HG03378 (cell line): ENCODE results near the gene C1QTNF7.

Source experiments
- ATAC-seq: cut with Tn5 transposase; IDR thresholded peaks from one replicate; pipeline ENCODE4 v1.9.1; 2021; ENCODE audit warnings: mild to moderate bottlenecking, moderate library complexity; ENCODE audit not compliant: unreplicated experiment

Gene C1QTNF7

DNA sequence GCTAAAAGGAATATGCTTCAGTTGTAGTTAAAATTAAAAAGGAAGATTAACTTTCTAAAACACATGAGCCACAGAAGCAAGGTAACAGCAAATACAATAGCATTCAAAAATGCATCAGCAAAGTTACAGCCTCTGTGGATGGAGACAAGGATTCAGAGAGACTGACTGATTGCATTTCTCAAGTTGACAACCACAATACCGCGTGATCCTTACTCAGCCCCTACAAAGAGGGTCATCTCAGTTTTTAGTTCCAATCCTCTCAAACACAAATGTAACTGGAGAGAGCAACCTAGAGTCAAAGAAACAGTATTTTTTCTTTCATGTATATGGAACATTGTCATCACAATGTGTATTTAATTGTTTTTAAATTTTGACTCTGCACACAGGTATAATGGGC lies 14.2 kb upstream of the C1QTNF7 start:
- no peak for ATAC-seq

- ATAC-seq: no peak
Observed at GRCh38 chr4:15414551-15415091, 13.2 kb upstream of the C1QTNF7 start.

DNA sequence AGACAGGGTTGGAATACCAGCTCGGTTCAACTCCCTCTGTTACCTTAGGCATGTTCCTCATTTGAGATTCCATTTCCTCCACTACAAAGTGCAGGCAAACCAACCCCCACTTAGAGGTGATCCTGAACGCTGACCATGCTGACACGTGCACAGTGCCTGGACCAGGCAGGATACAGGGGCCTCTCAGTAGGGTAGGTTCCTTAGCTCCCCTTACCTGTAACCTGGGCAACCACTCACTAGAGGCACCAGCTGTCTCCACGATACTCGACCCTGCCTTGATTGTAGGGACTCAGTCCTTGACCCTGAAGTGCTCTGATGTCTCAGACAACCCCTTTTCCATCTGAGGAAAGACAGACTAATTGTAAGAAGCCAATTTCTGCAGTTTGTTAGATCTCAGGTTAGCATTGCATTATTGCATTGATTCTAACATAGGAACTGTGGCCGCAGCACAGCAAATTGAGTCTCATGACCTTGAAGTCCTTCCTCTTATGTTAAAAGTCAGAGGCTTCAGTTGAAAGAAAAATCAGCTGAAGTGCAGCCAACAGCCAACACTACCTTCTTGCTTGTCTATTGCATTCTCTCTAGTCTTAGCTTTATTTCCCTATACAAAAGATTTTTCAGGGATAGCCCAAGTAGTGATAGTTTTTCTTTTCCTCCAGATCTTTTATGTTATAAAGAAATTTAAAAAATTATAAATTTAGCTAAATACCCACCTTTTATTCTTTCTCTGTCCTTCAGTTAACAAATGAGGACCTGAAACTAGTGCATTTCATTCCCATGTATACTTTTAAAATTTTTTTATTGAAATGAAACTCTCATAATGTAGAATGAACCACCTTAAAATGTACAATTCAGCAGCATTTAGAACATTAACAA lies 11.2 kb upstream of the C1QTNF7 start:
- ATAC-seq: no peak

DNA sequence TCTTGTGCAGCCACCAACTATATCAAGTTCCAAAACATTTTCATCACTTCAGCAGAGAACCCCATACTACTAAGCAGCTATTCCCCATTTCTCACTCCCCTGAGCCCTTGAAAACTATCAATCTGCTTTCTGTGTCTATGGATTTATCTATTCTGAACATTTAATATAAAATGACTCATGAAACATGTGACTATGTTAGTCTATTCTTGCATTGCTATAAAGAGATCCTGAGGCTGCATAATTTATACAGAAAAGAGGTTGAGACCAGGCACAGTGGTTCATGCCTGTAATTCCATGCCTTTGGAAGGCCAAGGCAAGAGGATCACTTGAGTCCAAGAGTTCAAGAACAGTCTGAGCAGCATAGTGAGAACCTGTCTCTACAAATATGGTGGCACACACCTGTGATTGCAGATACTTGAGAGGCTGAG lies 10.6 kb upstream of the C1QTNF7 start:
- no peak for ATAC-seq

GRCh38 chr4:15418956-15419355 lies 8.9 kb upstream of the C1QTNF7 start:
- no peak for ATAC-seq

GRCh38 chr4:15420642-15421041 lies 7.2 kb upstream of the C1QTNF7 start:
- no peak for ATAC-seq

DNA sequence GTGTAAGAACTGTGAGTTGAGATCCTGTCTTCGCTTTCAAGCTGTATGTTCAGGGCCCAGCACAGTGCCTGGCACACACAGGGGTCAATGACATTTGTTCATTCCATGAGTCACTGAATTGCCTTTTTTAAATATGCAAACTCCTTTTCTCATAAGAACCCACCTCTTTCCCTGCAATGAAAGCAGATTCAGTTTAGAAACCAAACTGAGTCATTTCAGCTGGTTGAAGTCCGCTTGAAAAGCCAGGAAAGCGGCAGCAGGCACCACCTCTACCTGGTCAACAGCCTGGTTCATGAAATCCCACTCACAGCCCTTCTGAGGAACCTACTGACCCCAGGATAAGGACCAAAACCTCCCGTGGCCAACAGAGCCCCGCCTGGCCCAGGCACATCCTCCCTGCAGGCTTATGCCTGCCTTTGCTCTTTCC lies 4.5 kb upstream of the C1QTNF7 start:
- ATAC-seq: no peak

GRCh38 chr4:15425520-15425919 lies 2.3 kb upstream of the C1QTNF7 start:
- ATAC-seq: no peak

- no peak for ATAC-seq
Observed at GRCh38 chr4:15427161-15427560, 672 bp upstream of the C1QTNF7 start.

- no peak for ATAC-seq
Observed at GRCh38 chr4:15428611-15429010, 778 bp downstream of the C1QTNF7 start.

DNA sequence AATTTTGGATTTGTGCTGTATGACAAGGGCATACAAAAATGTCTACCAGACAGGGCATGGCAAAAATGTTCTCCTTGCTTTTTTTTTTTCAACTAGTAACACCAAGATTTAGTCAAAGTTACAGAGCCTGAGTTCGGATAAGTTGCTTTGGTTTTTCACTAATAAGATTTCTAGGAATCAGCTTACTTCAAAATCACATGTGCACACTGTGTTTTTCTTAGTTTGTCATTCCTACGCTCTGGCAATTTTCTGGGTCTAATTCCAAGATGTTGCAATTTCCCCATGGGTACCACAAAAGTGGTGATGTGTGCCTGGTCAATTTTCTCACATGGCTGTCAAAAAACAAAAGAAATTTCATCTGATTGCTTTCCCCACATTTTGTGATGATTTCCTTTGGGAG lies 6.3 kb downstream of the C1QTNF7 start:
- ATAC-seq: no peak

DNA sequence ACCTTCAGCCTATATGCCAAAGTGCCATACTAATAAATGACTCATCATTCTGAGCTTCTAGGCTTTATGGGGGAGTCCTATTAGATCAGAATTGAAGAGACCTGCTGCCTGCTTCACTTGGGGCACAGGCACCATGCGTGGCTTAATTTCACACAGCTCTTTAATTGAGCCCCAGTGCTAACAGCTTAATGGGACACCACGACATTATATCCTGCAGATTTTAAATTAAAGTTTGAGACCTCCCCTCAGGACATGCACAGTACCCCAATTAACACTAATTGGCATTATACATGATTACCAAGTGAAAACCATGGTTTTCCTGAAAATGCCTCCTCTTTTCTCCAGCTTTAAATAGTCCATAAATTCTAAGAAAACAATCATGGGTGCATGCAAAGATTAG lies 6.8 kb downstream of the C1QTNF7 start:
- ATAC-seq: no peak

DNA sequence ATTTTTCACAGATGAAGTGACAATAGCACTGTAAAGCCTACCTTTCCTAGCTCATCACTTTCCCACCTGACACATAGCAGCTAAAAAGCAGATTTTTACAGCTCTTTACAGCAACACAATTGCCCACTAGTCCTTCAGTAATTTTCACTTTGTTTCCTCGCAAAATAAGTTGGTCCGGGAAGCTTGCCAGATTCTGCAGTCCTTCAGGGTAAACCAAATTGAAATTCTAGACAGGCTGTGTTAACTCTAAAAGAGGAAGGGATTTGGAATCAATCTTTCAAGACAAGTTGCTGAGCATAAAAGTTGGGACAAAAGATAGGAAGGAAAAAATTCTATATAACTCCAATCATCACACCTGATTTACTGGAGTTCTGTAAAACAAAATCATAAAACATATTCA lies 8.7 kb downstream of the C1QTNF7 start:
- no peak for ATAC-seq

DNA sequence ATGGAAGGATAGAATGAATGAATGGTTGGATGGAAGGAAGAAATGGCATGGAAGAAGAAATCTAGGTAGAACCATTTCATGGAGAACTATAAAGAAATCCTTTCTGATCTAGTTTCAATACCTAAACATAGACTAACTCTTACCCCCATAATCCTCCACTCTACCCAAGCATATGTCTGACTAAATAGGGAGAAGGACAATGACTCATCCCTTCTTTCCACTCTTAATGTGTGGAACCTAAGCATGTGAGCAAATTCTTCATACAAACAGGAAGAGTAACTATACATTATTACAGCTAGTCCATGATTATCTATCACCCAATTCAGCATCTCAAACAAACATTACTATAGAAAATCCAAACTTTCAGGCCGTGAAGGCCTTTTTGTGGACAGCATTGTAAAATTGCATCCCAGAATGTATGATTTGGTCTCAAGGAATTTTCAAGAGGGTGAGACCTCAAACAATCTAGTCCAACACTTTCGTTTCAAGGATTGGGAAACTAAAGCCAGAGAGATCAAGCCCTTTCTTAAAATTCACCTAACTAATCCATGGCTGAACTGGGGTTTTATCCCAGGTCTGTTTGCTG lies 11.2 kb downstream of the C1QTNF7 start:
- no peak for ATAC-seq

DNA sequence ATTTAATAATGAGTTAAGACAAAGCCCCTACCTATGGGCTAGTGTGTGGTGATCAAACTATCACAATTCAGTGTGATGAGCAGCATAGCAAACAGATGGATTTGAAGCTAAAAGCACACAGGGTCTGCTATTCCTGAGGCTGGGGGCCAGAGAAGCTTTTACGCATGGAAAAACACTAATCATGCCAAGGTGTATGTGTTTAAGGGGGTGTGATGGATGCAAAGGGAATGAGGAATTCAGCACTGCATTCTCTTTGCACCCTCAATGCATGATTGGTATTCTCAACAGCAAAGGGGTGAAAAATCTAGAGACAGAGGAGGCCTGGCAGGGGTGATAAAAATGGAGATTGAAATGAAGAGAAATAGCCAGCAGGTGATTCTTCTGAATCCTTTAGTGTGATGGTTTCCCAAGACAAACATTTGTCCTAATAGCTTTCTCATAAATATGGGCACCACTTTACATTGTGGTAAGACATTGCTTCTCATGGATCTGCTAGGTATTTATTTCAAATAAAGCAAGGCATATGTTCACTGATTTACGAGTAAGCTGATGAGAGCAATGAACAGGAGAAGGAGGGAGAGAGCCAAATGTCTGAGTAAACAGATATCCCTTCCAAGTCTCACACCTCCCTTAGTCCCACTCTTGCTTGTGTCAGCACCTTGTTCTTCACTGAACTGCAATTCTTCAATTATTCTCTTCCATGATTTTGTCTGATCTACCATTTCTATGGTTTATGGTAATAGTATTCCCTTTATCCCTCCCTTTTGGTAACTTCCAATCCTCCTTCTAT lies 15.7 kb downstream of the C1QTNF7 start:
- ATAC-seq: no peak

DNA sequence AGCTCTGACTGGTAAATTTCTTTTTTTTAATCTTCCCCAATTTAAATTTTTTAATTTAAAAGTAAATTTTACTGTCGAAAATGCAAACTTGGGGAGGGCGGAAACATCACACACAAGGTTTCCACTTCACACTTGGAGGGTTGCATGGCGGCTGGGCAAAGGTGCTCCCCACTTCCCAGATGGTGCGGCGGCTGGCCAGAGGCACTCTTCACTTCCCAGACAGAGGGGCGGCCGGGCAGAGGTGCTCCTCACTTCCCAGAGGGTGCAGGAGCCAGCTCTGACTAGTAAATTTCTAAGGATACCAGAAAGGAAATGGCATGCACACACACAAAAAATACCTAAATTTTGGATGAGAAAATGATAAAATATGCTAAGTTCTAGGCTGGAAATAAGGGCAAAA lies 16.4 kb downstream of the C1QTNF7 start:
- no peak for ATAC-seq

DNA sequence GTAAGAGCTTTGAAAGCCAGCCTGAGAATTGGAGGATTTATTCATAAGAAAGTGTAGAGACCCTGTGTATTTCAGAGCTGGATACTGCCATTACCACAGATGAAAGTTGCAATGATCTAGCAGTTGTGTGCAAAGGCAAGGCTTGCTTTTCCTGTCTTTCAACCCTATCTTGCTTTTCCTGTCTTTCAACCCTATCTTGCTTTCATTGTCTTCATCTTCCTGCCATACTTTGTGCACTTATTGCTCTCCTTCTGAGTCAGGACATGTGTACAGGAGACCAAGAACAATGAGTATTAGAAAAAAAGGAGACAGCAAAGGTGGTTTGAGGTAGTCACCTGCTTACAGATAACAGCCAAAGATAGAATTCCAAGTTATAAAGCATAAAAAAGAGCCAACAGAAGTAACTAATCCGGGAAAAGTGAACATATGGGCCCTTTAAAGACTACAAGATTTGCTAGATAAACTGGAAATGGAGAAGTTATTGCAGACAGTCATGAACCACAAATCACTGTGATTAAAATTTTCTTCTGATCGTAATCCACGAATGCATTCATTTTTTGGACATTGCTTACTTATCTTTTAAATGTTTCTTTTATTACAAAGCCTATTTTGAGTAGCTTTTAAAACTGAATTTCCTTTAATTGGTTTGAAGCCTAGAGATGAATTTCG lies 17.2 kb downstream of the C1QTNF7 start:
- no peak for ATAC-seq

DNA sequence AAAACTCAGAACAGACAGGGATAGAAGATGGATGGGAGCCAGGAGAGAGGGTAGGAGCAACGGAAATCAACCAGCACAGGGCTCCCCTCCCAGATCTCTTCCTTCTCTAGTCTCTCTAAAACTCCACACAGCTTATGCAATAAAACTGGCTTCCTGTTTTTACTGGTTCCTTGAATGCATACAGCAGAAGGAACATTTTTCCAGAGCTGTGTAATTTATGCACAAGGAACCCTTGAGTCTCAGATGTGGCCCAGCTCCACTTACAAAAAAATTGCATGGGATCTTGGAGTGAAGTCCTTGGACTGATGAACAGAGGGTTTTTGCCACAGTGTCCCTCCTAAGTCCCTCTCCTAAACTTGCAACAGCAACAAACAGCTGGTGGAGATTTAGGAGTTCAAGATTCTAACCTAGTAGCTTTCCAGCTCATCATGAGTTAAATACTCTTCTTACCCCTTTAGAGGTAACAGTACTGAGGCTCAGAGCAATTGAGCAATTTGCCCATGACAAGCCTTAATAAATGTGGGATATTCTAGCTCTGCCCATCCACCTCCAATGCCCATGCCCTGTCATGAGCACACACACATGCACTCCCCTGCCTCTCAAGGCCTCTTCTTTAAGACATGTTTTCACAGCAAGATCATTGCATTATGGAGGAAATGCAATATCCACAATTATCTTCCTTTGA lies 23.5 kb downstream of the C1QTNF7 start:
- ATAC-seq: no peak

GRCh38 chr4:15451866-15452765 lies 24.3 kb downstream of the C1QTNF7 start:
- ATAC-seq: no peak
